ENCODE data around the gene AUTS2. TPM values are rescaled to one million over a fixed set of nuclear protein-coding genes. Genes with fewer than 3 reads are reported as not detected.

AUTS2 gene
- total RNA-seq, 1 experiment from 2014 or later, result 2.5 TPM

DNA sequence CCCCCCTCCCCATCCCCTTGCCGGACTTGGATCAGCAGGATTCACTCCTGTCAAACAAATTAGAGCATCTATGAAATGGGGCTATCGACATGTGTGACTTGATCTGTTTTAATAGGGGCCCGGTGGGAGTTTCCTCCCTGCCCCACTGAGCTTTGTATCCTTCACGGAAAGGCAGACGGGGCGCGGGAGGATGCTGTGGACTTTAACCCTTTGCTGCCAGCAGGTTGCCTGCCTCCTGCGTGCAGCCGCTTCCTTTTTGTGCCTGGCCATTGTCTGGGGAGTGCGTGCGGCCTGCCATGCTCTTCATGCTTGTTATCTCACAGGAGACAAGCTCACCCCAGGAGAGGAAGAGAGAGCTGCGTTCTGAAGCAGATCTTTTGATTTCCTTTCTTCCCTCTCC lies 1020.9 kb downstream of the AUTS2 start:
- H3K27ac ChIP-seq (ENCODE audit: low read length), result no peak overlapping the region
- H3K4me1 ChIP-seq (ENCODE audit: control insufficient read depth, insufficient read depth, low read length), result no peaks in the 10 kb centered on the region
- intact Hi-C loops (cut with micrococcal nuclease; ENCODE audit: unreplicated experiment) (no loop called here), in situ Hi-C loops (cut with HindIII; ENCODE audit: low pct_unique_long_range_greater_than_20kb, low sequenced_read_pairs) (no loop called here)
- ChIA-PET CTCF (no interaction called here), POLR2A (interaction anchor here (0.7 kb wide), 1 partner anchor 1674 kb away, joined by 13 read pairs; no protein-coding TSS in a partner anchor)
- no peaks in the 10 kb centered on the region for H3K36me3 ChIP-seq (ENCODE audit: control insufficient read depth, insufficient read depth, low read length)
- ATAC-seq, result no peak
- H3K9me3 ChIP-seq (ENCODE audit: control insufficient read depth, insufficient read depth, low read depth, low read length), result no peaks in the 10 kb centered on the region
- no peak for DNase-seq (ENCODE audit: low read depth, low spot score)
- no peaks in the 10 kb centered on the region for H3K27me3 ChIP-seq (ENCODE audit: control insufficient read depth, insufficient read depth, low read length)
- BruUV-seq (replicated peaks), result no TSS peak
- no peak for TF ChIP-seq SIN3A (IDR thresholded peaks at IDR 0.05; ENCODE audit: borderline replicate concordance, insufficient read depth, low read depth, low read length)
- no peak overlapping the region for H3K4me3 ChIP-seq (ENCODE audit: low read depth in 2 of 2, low read length in 2 of 2)

DNA sequence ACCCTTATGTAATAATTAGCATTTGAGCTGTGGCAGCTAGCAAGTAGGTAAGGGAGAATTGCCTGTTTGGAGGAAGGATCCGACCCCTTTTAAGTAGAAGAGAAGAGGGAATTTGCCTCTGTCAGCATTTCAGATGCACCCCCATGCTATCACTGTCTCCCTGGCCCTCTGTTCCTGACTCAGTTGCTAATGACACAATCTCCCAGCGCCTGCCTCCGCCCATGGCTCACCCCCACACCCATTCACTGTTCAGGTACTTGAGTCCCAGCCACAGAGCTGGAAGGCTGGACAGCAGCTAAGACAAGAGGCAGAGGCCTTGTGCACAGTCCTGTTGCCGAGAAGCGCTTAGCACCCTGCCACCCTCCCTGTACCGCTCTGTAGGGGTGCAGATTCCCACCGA lies 1021.4 kb downstream of the AUTS2 start:
- DNase-seq (ENCODE audit: low read depth, low spot score) (no peak), ATAC-seq (no peak)
- Histone ChIP-seq H3K27ac (ENCODE audit: low read length) (no peak overlapping the region), H3K4me3 (ENCODE audit: low read depth in 2 of 2, low read length in 2 of 2) (no peak overlapping the region), H3K27me3 (ENCODE audit: control insufficient read depth, insufficient read depth, low read length) (no peaks in the 10 kb centered on the region), H3K4me1 (ENCODE audit: control insufficient read depth, insufficient read depth, low read length) (no peaks in the 10 kb centered on the region), H3K9me3 (ENCODE audit: control insufficient read depth, insufficient read depth, low read depth, low read length) (no peaks in the 10 kb centered on the region), H3K36me3 (ENCODE audit: control insufficient read depth, insufficient read depth, low read length) (no peaks in the 10 kb centered on the region)
- no TSS peak for BruUV-seq (replicated peaks)
- intact Hi-C loops (cut with micrococcal nuclease; ENCODE audit: unreplicated experiment) (no loop called here), in situ Hi-C loops (cut with HindIII; ENCODE audit: low pct_unique_long_range_greater_than_20kb, low sequenced_read_pairs) (no loop called here)
- CTCF ChIA-PET, result no interaction called here
- POLR2A ChIA-PET, result interaction anchor here (0.7 kb wide), 1 partner anchor 1675 kb away, joined by 13 read pairs; no protein-coding TSS in a partner anchor
- TF ChIP-seq, protein P1, sequence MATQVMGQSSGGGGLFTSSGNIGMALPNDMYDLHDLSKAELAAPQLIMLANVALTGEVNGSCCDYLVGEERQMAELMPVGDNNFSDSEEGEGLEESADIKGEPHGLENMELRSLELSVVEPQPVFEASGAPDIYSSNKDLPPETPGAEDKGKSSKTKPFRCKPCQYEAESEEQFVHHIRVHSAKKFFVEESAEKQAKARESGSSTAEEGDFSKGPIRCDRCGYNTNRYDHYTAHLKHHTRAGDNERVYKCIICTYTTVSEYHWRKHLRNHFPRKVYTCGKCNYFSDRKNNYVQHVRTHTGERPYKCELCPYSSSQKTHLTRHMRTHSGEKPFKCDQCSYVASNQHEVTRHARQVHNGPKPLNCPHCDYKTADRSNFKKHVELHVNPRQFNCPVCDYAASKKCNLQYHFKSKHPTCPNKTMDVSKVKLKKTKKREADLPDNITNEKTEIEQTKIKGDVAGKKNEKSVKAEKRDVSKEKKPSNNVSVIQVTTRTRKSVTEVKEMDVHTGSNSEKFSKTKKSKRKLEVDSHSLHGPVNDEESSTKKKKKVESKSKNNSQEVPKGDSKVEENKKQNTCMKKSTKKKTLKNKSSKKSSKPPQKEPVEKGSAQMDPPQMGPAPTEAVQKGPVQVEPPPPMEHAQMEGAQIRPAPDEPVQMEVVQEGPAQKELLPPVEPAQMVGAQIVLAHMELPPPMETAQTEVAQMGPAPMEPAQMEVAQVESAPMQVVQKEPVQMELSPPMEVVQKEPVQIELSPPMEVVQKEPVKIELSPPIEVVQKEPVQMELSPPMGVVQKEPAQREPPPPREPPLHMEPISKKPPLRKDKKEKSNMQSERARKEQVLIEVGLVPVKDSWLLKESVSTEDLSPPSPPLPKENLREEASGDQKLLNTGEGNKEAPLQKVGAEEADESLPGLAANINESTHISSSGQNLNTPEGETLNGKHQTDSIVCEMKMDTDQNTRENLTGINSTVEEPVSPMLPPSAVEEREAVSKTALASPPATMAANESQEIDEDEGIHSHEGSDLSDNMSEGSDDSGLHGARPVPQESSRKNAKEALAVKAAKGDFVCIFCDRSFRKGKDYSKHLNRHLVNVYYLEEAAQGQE (IDR thresholded peaks at IDR 0.05; ENCODE audit: insufficient read depth in 1 of 2, low read depth in 2 of 2, low read length in 1 of 2), result no peak
- TF ChIP-seq, protein P2, sequence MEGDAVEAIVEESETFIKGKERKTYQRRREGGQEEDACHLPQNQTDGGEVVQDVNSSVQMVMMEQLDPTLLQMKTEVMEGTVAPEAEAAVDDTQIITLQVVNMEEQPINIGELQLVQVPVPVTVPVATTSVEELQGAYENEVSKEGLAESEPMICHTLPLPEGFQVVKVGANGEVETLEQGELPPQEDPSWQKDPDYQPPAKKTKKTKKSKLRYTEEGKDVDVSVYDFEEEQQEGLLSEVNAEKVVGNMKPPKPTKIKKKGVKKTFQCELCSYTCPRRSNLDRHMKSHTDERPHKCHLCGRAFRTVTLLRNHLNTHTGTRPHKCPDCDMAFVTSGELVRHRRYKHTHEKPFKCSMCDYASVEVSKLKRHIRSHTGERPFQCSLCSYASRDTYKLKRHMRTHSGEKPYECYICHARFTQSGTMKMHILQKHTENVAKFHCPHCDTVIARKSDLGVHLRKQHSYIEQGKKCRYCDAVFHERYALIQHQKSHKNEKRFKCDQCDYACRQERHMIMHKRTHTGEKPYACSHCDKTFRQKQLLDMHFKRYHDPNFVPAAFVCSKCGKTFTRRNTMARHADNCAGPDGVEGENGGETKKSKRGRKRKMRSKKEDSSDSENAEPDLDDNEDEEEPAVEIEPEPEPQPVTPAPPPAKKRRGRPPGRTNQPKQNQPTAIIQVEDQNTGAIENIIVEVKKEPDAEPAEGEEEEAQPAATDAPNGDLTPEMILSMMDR (IDR thresholded peaks at IDR 0.05), result no peak
- TF ChIP-seq POLR2AphosphoS5 (IDR thresholded peaks at IDR 0.05; ENCODE audit: low read depth, low read length) (no peak), TCF7L2 (IDR thresholded peaks at IDR 0.05; ENCODE audit: low read depth, low read length) (no peak), SIN3A (IDR thresholded peaks at IDR 0.05; ENCODE audit: borderline replicate concordance, insufficient read depth, low read depth, low read length) (no peak)

DNA sequence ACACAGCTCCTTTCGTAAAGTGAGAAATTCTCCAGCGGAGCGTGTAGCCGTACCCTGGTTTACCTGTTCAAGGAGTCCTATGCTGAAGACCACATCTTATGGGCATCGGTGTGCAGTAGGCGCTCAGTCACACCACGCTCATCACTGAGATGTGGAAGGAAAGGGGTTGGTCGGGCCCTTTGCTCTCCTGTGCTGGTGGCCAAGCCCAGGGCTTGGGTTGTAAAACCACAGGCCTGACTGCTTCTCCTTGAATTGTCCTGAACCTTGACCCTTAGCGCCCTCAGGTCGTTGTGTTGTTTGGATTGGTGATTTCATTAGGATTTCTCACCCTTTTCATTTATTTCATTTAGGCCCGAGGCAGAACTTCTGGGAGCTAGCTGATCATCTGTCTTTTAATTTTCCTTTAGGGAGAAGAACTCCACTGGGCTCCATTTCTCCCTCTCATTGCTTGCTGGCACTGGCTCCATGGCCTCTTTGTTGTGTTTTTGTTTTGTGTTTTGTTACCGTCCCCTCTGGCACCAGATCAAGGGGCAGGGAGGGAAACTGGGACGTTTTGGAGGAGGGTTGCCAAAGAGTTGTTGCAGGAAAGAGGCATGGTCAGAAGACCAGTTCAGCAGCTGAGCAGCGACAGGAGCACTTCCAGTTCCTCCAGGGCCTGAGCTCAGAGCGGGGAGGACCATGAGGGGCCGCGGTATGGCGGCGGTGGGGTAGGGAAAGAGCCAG lies 1022.2 kb downstream of the AUTS2 start:
- no peak overlapping the region for H3K27ac ChIP-seq (ENCODE audit: low read length)
- H3K4me1 ChIP-seq (ENCODE audit: control insufficient read depth, insufficient read depth, low read length), result no peaks in the 10 kb centered on the region
- no peaks in the 10 kb centered on the region for H3K36me3 ChIP-seq (ENCODE audit: control insufficient read depth, insufficient read depth, low read length)
- BruUV-seq (replicated peaks), result no TSS peak
- DNase-seq (ENCODE audit: low read depth, low spot score) (no peak), ATAC-seq (no peak)
- POLR2A ChIA-PET, result no interaction called here
- in situ Hi-C loops (cut with HindIII; ENCODE audit: low pct_unique_long_range_greater_than_20kb, low sequenced_read_pairs) (no loop called here), intact Hi-C loops (cut with micrococcal nuclease; ENCODE audit: unreplicated experiment) (no loop called here)
- CTCF ChIA-PET, result no interaction called here
- no peaks in the 10 kb centered on the region for H3K27me3 ChIP-seq (ENCODE audit: control insufficient read depth, insufficient read depth, low read length)
- H3K9me3 ChIP-seq (ENCODE audit: control insufficient read depth, insufficient read depth, low read depth, low read length), result no peaks in the 10 kb centered on the region
- TF ChIP-seq, protein P2 (IDR thresholded peaks at IDR 0.05), result no peak
- TF ChIP-seq TCF7L2 (IDR thresholded peaks at IDR 0.05; ENCODE audit: low read depth, low read length), result no peak
- no peak for TF ChIP-seq POLR2AphosphoS5 (IDR thresholded peaks at IDR 0.05; ENCODE audit: low read depth, low read length)
- TF ChIP-seq SIN3A (IDR thresholded peaks at IDR 0.05; ENCODE audit: borderline replicate concordance, insufficient read depth, low read depth, low read length), result no peak
- TF ChIP-seq, protein P1 (IDR thresholded peaks at IDR 0.05; ENCODE audit: insufficient read depth in 1 of 2, low read depth in 2 of 2, low read length in 1 of 2), result no peak
- no peak overlapping the region for H3K4me3 ChIP-seq (ENCODE audit: low read depth in 2 of 2, low read length in 2 of 2)

Data from Panc1 (cell line).